ENCODE data around the gene DOCK2.

DNA sequence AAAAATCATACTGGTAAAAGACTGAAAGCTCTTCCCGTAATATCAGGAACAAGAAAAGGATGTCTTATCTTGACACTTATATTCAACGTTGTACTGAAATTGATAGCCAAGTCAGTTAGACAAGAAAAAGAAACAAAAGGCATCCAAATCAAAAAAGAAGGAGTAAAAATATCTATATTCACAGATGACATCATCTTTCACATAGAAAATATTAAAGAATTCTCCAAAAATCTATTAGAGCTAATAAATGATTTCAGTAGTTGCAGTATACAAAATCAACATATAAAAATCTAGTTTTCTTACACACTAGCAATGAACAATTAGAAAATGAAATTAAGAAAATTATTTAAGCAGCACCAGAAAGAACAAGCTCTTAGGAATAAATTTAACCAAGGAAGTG lies 29.2 kb upstream of the DOCK2 start:
- TF ChIP-seq, protein P1, sequence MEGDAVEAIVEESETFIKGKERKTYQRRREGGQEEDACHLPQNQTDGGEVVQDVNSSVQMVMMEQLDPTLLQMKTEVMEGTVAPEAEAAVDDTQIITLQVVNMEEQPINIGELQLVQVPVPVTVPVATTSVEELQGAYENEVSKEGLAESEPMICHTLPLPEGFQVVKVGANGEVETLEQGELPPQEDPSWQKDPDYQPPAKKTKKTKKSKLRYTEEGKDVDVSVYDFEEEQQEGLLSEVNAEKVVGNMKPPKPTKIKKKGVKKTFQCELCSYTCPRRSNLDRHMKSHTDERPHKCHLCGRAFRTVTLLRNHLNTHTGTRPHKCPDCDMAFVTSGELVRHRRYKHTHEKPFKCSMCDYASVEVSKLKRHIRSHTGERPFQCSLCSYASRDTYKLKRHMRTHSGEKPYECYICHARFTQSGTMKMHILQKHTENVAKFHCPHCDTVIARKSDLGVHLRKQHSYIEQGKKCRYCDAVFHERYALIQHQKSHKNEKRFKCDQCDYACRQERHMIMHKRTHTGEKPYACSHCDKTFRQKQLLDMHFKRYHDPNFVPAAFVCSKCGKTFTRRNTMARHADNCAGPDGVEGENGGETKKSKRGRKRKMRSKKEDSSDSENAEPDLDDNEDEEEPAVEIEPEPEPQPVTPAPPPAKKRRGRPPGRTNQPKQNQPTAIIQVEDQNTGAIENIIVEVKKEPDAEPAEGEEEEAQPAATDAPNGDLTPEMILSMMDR (IDR thresholded peaks at IDR 0.05) = no peak
- no peak for TF ChIP-seq POLR2A (IDR thresholded peaks at IDR 0.05)

Data from adrenal gland (tissue), 5 donors.